NCI-H2107 treated with DMSO at 0.1 percent for 48 hours (cell line): ENCODE results near the gene RAB11FIP3.

Source experiments
- DNase-seq: peaks from one replicate; lab custom pipeline; 2025; ENCODE audit not compliant: unreplicated experiment; lab: John Stamatoyannopoulos, UW

The RAB11FIP3 gene

GRCh38 chr16:515175-515938 lies 89.9 kb downstream of the RAB11FIP3 start:
- no peak for DNase-seq

DNA sequence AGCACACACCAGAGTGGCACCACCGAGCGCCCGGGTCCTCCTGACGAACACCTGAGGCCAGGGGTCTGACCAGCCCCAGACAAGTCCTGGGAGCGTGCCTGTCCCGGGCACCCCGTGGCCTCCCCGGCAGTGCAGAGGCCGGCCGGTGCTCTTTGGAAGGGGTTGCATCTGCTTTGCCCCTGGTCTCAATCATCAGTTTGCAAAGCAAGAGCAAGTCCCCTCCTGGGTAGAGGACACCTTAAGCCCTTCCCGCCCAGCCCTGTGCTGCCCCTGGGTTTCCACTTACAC lies 90.4 kb downstream of the RAB11FIP3 start:
- DNase-seq, result no peak

GRCh38 chr16:516301-516700 lies 90.9 kb downstream of the RAB11FIP3 start:
- DNase-seq, result no peak

GRCh38 chr16:518858-519257 lies 93.4 kb downstream of the RAB11FIP3 start:
- DNase-seq, result no peak

DNA sequence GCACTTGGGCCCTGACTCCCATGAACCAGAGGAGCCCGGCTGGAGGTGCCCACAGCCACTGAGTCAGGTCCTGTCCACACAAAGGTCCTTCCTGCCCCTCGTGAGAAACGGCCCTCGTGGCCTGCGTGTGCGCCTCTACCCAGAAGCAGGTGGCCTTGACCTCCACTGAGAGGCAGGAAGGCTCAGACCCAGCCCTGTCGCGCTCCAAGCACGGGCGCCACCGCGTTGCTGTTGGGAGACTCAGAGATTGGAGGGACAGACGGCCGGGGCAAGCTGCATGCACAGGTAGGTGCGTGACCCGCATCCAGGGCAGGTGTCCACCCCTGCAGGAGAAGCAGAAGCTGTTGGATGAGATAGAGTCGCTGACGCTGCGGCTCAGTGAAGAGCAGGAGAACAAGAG lies 94.0 kb downstream of the RAB11FIP3 start:
- DNase-seq, result no peak

GRCh38 chr16:519841-520687 lies 94.6 kb downstream of the RAB11FIP3 start:
- DNase-seq, result no peak

DNA sequence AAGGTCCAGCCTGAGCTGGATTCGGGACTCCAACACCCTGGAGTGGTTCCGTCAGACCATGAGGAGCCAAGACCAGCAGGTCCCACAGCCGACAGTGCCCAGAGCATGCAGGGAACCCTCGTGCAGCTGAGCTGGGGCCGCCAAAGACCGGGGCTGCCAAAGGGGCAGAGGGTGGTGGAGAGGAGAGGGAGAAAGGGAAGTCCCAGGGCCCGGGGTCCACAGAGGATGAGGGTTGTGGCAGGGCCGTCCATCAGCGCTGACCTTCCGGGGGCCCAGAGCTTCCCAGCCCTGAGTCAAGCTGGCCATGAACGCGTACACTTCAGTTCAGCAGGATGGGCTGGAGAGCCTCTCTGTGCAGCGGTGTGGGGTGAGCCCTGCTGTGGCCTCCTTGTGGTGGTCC lies 95.4 kb downstream of the RAB11FIP3 start:
- DNase-seq, result no peak

GRCh38 chr16:521381-522210 lies 96.1 kb downstream of the RAB11FIP3 start:
- no peak for DNase-seq

DNA sequence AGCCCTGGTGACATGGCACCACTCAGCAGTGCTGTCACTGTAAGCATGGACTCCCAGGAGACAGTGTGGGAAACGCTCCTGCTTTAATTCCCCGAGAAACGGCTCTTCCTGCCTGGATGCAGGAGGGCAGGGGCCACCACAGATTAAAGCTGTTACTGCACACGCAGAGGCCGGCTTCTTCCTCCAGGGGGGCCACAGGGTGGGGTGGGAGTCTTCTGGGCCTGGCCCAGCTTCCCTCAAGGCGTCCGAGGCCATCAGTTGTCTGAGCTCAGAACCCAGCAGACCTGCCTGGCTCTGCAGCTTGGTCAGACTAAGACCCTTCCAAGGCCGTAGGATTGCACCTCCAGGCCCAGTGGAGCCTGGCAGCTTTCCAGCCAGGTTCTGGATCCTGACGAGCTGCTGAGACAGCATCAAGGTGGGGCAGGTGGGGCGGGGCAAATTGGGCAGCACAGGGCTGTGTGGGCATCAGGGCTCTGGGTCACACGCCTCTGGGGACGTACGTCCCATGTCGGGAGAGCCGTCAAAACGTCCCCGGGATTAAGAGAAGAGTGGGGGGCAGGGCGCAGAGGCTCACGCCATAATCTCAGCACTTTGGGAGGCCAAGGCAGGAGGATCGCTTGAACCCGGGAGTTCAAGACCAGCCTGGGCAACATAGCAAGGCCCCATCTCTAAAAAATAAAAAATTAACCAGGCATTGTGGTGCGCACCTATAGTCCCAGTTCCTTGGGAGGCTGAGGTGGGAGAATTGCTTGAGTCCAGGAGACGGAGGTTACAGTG lies 97.1 kb downstream of the RAB11FIP3 start:
- DNase-seq, result no peak

GRCh38 chr16:523097-523741 lies 97.8 kb downstream of the RAB11FIP3 start:
- no peak for DNase-seq

DNA sequence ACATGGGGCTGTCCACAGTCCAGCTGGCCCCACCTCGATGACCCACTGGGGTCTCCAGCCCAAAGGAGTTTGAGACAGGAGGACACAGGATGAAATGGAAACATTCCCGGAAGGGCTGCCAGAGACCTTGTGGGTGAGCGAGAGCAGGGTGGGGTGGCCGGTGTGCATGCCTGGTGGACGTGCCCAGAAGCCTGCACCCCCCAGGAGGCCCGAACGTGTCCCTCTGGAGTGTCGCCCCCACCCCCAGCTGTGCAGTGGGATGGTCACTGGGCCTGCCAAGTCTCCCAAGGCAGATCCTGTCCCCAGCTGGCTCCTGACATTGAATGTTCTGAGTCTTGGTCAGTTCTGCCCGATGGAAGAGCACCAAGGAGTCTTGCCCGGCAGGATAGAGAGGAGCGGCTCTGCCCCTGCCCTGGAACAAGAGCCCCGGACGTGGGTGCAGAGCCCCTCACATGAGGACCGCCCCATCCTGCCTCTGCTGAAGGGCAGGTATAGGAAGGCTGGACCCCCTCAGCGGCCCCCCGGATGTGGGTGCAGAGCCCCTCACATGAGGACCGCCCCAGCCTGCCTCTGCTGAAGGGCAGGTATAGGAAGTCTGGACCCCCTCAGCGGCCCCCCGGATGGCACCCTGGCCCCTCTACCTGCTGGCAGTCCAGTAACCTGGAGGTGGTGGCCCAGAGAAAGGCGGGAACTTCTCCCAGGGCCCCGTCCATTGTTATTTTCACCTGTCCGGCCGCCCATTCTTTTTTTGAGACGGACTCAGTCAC lies 99.0 kb downstream of the RAB11FIP3 start:
- no peak for DNase-seq

DNA sequence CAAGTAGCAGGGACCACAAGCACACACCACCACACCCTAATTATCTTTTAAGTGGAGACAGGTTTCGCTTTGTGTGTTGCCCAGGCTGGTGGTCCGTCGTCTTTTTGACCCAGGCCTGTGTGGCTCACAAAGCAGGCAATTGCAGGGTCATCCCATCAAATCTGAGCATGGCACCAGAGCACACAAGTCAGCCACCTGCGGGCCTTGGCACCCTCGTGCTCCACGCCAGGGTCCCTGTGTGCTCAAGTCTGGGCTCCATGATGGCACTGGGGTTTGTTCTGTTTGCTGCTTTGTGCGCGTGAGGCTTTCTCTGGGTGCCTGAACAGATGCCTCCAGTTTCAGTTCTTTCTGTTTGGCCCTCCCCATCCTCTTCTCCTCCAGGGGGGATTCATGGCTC lies 99.7 kb downstream of the RAB11FIP3 start:
- no peak for DNase-seq

DNA sequence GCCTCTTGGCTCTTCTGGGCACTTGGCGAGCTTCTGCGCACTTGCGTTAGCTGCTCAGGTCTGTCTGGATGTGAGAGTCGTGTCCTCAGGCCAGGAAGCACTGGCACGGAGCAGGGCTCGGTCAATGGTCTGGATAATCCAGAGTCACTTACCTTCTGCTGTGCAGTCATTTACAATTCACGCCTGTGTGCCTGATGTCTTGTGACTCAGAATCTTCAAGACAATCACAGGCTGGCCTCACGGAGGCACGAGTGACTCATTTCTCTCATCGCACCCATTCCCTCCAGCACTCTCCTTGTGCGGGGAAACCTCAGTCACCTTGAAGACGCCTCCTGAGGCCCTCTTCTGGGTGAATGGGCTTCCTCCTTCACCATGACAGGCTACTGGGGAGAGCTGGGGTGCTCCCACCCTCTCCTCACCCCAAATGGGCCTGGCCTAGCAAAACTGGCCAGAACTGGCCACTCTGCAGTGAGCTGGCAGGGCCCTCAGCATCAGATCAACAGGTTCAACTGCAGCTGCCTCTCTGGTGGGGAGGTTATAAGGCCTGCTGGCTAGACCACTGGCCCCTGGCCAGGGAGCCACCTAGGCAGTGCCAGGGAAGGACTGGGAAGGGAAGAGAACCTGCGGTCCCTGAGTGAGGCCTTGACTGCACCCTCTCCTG lies 100.2 kb downstream of the RAB11FIP3 start:
- DNase-seq, result no peak

DNA sequence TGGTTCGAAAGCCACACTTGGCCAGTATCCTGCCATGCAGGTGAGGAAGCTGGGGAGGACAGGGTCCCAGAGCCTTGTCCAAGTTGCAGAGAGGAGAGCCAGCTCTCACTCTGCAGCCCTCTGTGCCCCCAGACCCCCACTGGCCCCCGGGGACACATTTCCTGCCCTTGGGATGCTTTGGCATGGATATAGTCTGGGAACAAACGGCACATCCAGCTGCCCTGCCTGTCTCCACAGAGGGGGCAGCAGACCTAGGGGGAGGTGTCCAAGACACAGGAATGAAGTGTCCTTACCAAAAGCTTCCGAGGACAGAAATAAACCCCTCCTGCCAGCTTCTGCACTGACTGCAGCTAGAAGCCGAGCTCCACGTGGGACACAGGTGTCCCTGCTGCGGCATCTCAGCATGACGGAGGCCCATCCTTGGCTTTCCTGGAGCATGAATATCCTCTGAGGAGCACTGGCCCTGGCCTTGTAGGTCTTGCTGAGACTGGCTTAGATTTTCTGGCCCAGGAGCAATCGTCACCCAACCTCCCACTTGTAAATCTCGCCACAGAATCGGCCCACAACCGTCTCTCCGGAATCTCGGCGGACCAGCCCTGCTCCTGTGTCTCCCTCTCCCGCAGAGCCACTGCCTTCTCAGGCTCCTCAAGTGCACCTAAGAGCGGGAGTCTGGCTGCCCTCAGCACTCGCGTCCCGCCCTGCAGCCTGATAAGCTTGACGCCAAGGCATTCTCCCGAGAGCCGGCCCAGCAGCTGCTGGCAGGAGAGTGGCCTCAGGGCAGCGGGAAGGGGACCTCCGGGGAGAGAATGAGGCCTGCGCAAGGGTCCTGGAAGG lies 100.9 kb downstream of the RAB11FIP3 start:
- no peak for DNase-seq

DNA sequence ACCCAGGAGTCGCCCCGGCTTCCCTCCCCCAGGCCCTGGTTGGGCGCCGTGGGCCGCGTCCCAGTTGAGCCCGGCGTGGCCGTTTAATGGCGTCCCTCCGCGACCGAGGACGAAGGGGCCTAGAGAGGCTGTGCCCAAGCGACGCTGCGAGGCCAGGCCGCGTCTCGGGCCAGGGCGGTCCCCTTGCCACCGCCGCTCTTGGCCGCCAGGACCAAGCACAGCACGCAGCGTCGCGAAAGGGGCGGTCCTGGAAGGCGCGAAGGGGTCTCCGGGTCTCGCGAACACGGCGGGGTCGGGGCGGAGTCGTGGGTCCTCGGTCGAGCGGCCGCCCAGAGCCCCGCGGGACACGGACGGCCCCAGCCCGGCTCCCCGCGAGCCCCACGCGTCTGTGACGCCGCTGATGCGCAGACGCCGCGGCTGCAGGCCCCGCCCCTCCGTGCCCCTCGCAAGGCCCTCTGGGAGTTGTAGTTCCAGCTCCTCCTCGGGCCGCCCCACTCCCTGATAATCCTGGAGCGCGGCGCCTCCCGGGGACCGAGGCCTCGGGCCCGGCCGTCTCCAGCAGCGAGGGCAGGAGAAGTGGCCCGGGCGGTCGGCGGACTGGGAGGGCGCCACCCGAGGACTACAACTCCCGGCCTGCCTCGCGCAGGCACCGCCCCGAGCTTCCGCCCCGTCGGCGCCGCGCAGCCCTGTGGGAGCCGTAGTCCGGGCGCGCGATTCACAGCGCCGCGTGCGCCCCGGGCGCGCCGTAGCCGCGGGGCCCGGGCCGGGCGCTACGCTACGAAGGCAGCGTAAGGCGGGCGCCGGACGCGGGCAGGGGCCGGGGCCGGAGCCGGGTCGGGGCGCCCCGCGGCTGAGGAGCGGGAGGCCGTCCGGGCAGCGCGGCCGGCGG lies 101.8 kb downstream of the RAB11FIP3 start, which contains the start of gene CAPN15:
TSS of gene CAPN15 (plus strand) at position 698 of the 889 bp plus-strand sequence. CDS start 19,127 bp downstream, outside the sequence.
- peak; percentile 53 for DNase-seq

GRCh38 chr16:528111-529011 lies 102.9 kb downstream of the RAB11FIP3 start:
- no peak for DNase-seq
